ENCODE measurements around the gene MRPL1.
A peak's percentile ranks its signal among the peaks of the same experiment; 100 is the strongest.

MRPL1 gene

DNA sequence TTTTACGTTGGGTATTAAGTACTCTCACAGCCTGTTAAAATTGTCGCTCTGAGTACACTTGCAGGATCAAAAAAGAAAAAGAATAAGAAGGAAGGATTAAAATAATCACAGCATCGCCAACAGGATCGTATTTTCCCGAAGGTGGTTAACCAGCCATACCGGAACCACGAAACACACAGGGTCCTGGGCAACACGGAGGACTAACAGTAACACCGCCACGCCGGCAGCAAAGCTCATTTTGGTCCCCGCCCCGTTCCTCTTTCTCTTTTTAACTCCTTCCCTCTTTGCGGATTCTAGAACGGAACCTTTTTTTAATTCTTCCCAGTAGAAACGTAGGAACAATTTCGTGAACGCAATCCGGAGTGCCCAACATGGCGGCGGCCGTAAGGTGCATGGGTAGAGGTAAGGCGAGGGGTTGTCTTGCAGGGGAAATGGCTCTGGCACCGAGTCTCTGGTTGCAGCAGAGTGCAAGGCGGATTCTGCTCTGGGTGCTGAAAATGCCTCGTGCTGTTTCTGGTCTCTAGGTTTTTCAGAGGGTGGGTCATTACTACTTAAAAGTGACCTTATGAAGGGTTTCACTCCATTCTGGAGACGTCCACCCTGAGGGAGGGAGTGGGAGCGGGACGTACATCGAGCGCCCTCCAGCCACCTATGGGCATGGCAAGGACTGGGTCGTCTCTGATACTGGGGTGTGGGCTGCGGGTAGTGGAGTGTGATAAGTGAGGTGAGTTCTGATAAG, at the start of gene MRPL1:
MRPL1 (plus strand) TSS at position 353 of the 739 bp plus-strand sequence; CDS start at position 372, 19 bp downstream.
- DNase-seq (ENCODE audit: low spot score): peak; percentile 94

GRCh38 chr4:77815636-77816035, 47.0 kb upstream of the MRPL1 start:
- no peak for DNase-seq (ENCODE audit: low spot score)

DNA sequence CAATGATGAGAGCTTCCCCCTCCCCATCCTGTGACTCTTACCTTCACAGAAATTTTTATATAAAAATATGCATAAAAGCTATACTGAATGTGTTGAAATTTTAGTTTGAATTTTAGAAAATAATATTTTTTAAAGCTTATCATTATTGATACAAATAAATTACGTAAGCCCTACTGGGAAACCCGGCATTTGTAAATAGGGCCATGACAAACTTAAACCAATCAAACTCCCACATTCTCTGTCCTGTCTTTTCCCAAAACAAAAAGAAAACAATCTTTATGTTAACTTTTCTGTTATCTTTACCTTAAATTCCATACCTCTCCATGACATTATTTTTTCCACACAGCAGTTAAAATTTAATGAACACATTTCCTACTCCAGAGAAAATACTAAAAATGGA, 46.1 kb upstream of the MRPL1 start:
- DNase-seq (ENCODE audit: low spot score): no peak

- DNase-seq (ENCODE audit: low spot score): no peak
Measured at GRCh38 chr4:77817304-77818072, 45.1 kb upstream of the MRPL1 start.

- DNase-seq (ENCODE audit: low spot score): peak; percentile 47
Measured at GRCh38 chr4:77818073-77818601, 44.5 kb upstream of the MRPL1 start.

GRCh38 chr4:77818602-77819403, 43.8 kb upstream of the MRPL1 start, which contains the start of gene CNOT6L:
Gene CNOT6L, minus strand, starts transcription at chr4:77819368. Its CDS starts 60 bp downstream, at chr4:77819308.
- DNase-seq (ENCODE audit: low spot score): peak; percentile 85

GRCh38 chr4:77819404-77819842, 43.2 kb upstream of the MRPL1 start:
- no peak for DNase-seq (ENCODE audit: low spot score)

GRCh38 chr4:77819843-77820648, 42.6 kb upstream of the MRPL1 start:
- peak; percentile 90 for DNase-seq (ENCODE audit: low spot score)

DNA sequence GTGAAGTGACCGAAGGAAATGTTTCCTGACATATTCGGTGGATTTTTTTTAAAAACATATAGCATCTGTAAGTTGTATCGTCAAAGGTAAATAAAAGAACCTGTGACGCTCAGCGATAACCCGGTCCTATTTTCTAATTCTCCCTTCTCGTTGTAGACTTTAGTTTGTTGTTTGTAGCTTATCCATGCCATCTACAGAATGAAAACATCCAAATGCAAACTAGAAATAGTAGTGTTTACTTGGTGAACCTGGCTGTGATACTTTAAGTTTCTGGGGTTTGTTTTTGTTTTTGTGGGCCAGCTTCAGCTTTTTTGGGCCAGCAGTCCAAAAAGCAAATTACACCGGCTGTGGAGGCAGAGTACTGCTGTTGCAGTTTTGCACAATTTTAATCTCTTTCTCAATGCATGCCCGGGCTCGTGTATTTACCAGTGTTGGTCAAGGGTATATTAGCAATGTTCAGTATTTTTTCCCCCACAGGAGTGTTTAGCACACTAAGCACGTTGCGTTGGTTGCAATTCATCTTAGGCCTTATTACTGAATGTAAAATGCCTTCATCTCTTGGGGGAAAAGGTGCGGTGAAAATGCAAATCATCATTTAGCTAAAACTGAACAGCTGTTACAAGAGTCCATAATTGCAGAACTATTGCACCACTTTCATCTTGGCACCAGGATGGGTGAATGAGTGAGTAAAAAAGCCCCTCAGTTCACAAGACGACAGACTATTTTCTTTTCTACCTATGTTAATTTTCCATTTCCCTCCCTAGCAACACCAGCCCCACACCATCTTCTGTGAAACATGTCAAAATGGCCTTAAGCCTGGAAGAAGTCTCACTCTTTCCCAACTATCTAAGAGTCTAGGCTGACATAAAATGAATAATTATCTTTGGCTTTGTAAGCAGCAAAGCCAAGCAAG, 41.7 kb upstream of the MRPL1 start:
- DNase-seq (ENCODE audit: low spot score): no peak

DNA sequence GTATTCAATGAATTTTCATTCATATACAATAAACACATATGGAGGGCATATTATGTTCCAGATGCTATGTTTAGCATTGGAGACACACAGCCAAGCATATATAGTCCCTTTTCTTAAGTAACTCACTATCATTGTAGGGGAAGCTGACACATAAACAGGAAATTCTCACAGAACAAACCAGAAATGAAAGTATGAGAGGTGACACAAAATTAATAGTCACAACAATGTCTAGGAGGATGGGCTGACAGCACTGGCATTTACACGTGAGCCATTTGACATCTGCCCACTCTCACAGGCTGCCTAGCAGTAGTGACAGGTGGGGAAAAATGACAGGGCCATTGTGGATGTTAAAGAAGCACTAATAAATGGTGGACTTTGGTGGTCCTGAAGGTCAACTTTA, 40.9 kb upstream of the MRPL1 start:
- peak; percentile 75 for DNase-seq (ENCODE audit: low spot score)

DNA sequence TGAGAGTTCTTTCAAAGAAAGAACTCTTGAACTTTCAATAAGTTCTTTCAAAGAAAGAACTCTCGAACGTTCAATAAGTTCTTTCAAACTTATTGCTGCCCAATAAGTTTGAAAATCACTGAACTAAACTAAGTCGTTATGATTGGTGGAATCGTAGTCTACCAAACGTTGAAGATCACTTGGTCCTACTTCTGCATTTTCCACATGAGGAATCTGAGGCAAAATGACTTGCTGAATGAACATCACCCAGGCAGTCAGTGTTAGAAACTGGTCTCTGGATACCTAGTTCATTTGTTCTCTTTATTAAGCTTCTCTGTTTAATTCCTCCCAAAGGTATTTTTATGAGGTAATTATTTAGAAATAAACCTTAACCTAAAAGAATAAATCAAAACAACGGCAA, 36.4 kb upstream of the MRPL1 start:
- DNase-seq (ENCODE audit: low spot score): no peak

DNA sequence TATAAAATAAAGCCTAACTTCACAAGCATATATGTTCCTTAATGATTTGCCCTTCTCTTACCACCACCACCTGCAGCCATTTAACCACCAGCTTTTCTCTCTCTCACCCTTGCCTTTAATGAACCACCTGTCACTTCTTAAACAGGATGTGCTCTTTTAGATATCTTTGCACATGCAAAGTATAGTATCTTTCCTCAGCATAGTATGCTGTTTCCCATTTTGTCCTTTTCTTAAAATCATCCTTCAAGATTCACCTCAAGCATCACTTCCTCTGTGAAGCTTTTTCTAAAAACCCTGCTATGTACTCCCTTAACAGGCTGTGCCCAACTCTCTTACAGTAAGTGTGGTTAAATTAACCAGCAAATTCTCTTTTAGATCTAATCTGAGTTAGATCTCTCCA, 35.3 kb upstream of the MRPL1 start:
- peak; percentile 34 for DNase-seq (ENCODE audit: low spot score)

GRCh38 chr4:77833126-77833724, 29.4 kb upstream of the MRPL1 start:
- no peak for DNase-seq (ENCODE audit: low spot score)

- no peak for DNase-seq (ENCODE audit: low spot score)
Measured at GRCh38 chr4:77834403-77834802, 28.2 kb upstream of the MRPL1 start.

DNA sequence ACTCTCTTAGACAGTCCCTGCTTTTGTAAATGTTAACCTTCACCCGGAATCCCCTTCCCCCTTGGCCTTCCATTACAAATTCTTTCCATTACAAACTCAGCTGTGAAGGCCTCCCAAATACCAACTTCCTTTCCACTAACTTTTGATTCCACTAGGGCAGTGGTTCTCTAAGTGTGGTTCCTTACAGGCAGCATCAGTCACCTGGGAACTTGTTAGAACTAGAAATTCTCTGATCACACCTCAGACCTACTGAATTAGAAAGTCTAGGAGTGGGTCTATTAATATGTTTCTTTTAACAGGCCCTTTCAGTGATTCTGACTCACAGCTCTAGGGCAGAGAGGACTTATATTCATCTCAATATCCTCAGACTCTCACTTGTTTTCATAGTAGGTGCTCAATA, 19.0 kb upstream of the MRPL1 start:
- no peak for DNase-seq (ENCODE audit: low spot score)

DNA sequence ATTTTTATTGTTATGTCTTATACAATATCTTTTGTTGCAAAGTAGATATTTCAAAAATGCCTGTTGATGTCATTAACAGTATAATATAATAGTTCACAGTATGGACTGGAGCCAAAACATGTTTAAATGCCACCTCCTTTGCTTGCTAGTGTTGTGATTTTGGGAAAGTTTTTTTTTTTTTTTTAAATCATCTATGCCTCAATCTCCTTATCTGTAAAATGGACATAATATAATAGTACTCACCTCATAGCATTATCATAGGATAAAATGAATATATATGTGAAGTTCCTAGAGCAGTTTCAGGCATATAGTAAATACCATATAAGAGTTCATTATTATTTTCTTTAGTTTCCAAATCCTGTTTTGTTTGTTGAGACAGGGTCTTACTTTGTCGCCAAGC, 18.3 kb upstream of the MRPL1 start:
- DNase-seq (ENCODE audit: low spot score): no peak

DNA sequence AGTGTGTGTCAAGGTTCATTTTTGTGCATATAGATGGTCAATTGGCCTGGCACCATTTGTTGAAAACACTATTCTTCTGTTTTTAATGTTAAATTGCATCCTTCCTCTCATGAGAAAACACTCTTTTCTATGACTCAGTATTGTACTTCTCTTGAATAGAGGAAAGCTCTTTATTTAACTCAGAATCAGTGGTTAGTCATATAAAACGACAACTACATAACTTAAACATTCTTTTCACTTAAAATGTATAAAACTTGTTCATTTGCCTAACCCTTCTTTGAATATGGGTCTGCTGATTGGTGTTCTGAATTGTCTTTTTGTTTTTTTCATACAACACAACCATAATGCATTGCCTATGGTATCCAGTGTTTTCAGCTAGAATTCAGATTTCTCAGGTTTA, 17.2 kb upstream of the MRPL1 start:
- DNase-seq (ENCODE audit: low spot score): no peak

- DNase-seq (ENCODE audit: low spot score): no peak
Measured at GRCh38 chr4:77845929-77846328, 16.7 kb upstream of the MRPL1 start.

DNA sequence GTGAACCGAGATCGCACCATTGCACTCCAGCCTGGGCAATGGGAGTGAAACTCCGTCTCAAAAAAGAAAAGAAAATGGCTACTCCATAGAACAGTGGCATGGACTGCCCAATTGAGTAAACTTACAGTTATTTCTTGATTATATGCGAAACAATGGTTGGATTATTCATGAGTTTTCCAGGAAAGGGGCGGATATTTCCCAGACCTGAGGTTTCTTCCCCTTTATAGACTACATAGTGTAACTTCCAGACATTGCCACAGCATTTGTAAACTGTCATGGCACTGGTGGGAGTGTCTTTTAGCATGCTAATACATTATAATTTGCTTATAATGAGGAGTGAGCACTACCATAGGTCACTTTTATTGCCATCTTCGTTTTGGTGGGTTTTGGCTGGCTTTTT, 14.1 kb upstream of the MRPL1 start:
- DNase-seq (ENCODE audit: low spot score): no peak

All from CD4-positive, alpha-beta T cell treated with Interleukin-15 for 4 hours (primary cell).